CD4-positive, alpha-beta memory T cell (primary cell): Measurements from ENCODE around the gene GRIN2C. TPM values are rescaled to one million over a fixed set of nuclear protein-coding genes. Genes with fewer than 3 reads are reported as not detected.
A peak's percentile ranks its signal among the peaks of the same experiment; 100 is the strongest.

Experiments used
- CTCF ChIA-PET: fragments of 350-600 bp; sonication (Branson Sonifier 250); formaldehyde crosslinking; loops from one replicate; lab custom pipeline; 2021; ENCODE audit warnings: inconsistent platforms; ENCODE audit not compliant: partially characterized antibody; lab: Charles Lee
- POLR2A ChIA-PET: fragments of 350-600 bp; sonication (Branson Sonifier 250); formaldehyde crosslinking; loops from one replicate; lab custom pipeline; 2021; ENCODE audit not compliant: partially characterized antibody; lab: Charles Lee
- DNase-seq, 5 donors: peaks; one replicate each; pipeline versions ENCODE4 v3.0.0 to v3.0.0-alpha.2; 2020 to 2022; ENCODE audit warnings: mixed read lengths in 1 of 5
- H3K27ac ChIP-seq: one replicate; pipeline ENCODE4 v1.7.0; 2013; ENCODE audit warnings: low read depth, low read length
- H3K27me3 ChIP-seq: 2 replicates; pipeline ENCODE4 v1.7.0; 2013; ENCODE audit warnings: mild to moderate bottlenecking, low read length, moderate library complexity; ENCODE audit not compliant: insufficient read depth
- H3K36me3 ChIP-seq: 2 replicates; pipeline ENCODE4 v1.7.0; 2013; ENCODE audit warnings: mild to moderate bottlenecking, low read length, moderate library complexity; ENCODE audit not compliant: insufficient read depth
- H3K4me1 ChIP-seq: 2 replicates; pipeline ENCODE4 v1.7.0; 2013; ENCODE audit warnings: mild to moderate bottlenecking, low read length, moderate library complexity; ENCODE audit not compliant: insufficient read depth
- H3K4me3 ChIP-seq, 2 donors: one replicate each; pipeline ENCODE4 v1.7.0; 2013; ENCODE audit warnings: low read length in 2 of 2, mild to moderate bottlenecking in 1 of 2
- H3K9me3 ChIP-seq, 2 donors: one replicate each; pipeline ENCODE4 v1.7.0; 2013; ENCODE audit warnings: low read length in 2 of 2, control low read depth in 1 of 2; ENCODE audit not compliant: control insufficient read depth in 1 of 2
- H3K27ac Mint-ChIP-seq, 7 donors: one replicate each; pipeline ENCODE4 v1.8.0; 2020 to 2021; ENCODE audit warnings: mixed read lengths in 7 of 7, mild to moderate bottlenecking in 6 of 7, inconsistent platforms in 3 of 7, moderate library complexity in 3 of 7
- H3K27me3 Mint-ChIP-seq, 2 donors: one replicate each; pipeline ENCODE4 v1.8.0; 2020 to 2021; ENCODE audit warnings: mixed read lengths in 2 of 2
- H3K36me3 Mint-ChIP-seq, 2 donors: one replicate each; pipeline ENCODE4 v1.8.0; 2020 to 2021; ENCODE audit warnings: mixed read lengths in 2 of 2, inconsistent platforms in 1 of 2, mild to moderate bottlenecking in 1 of 2
- H3K4me1 Mint-ChIP-seq, 4 donors: one replicate each; pipeline ENCODE4 v1.8.0; 2020 to 2021; ENCODE audit warnings: mixed read lengths in 4 of 4, mild to moderate bottlenecking in 1 of 4
- H3K4me3 Mint-ChIP-seq, 8 donors: one replicate each; pipeline ENCODE4 v1.8.0; 2020 to 2021; ENCODE audit warnings: mixed read lengths in 8 of 8, mild to moderate bottlenecking in 7 of 8, moderate library complexity in 6 of 8, inconsistent platforms in 3 of 8
- H3K9me3 Mint-ChIP-seq, 8 donors: one replicate each; pipeline ENCODE4 v1.8.0; 2020 to 2021; ENCODE audit warnings: mixed read lengths in 8 of 8, mild to moderate bottlenecking in 5 of 8, inconsistent platforms in 3 of 8, moderate library complexity in 1 of 8
- intact Hi-C: fragments of 100-400 bp; cut with micrococcal nuclease; formaldehyde crosslinking; loops from one replicate; pipeline ENCODE4 v1.15.1; 2023
- polyA plus RNA-seq, 2 donors: library from polyadenylated mRNA; unstranded; fragments of 300-500 nt; fragmentation: Illumina TruSeq; gene quantifications; one replicate each; pipeline ENCODE4 v1.2.3, GENCODE V29; 2021
- total RNA-seq, 2 experiments: library from RNA; stranded (reverse); gene quantifications; one replicate each; pipeline ENCODE4 v1.2.3, GENCODE V29; 2021

GRIN2C gene
- total and polyA plus RNA-seq, 4 experiments from 2014 or later = 0.09 TPM; not detected in 3

DNA sequence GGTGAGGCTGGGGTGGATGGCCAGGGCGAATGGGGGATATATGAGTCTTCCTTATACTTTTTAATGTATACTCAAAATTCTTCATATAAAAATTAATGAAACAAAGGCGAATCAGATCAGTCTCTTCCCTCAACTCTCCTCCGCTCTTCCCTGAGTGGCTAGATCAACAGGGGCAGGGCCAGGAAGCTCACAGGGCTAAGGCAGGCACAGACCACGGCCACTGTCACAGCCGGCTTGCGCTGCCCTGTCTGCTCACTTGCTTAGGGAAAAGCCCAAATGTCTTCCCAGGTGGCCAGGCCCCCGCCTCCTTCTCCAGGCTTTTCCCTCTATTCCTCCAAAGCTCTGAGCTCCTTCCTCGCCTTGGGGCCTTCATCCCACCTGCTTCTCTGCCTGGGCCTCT, 6.0 kb downstream of the GRIN2C start:
- Histone ChIP-seq H3K36me3 (no peaks in the 10 kb centered on the region), H3K27ac (no peak overlapping the region), H3K4me3 (no peak overlapping the region), H3K4me1 (peaks cover 11% of the 10 kb centered on the region), H3K27me3 (peaks cover 29% of the 10 kb centered on the region), H3K9me3 (no peaks in the 10 kb centered on the region)
- CTCF ChIA-PET = interaction anchor here (0.7 to 1.1 kb wide), 3 partner anchors 9 to 196 kb away, joined by 3 read pairs; no protein-coding TSS in a partner anchor
- Mint-ChIP-seq H3K36me3 (no peaks in the 10 kb centered on the region), H3K27me3 (peaks cover 24 to 58% of the 10 kb centered on the region in 2 donors), H3K4me1 (peaks cover 3 to 20% (median 6%) of the 10 kb centered on the region in 4 donors), H3K4me3 (peak overlapping the region in 4 of 8 donors; percentile 0 to 81 (median 12)), H3K9me3 (peaks cover 0 to 2% (median 0%) of the 10 kb centered on the region in 8 donors), H3K27ac (peak overlapping the region in 1 of 7 donors; percentile 35)
- intact Hi-C loops = no loop called here
- DNase-seq = no peak
- POLR2A ChIA-PET = no interaction called here

- H3K27ac Mint-ChIP-seq = peak overlapping the region in 4 of 7 donors; percentile 24 to 72 (median 46)
These were observed 6.7 kb downstream of the GRIN2C start for GRCh38 chr17:74853048-74853397.

GRCh38 chr17:74852237-74853047, 7.2 kb downstream of the GRIN2C start:
- peaks cover 3 to 19% (median 6%) of the 10 kb centered on the region in 4 donors for H3K4me1 Mint-ChIP-seq
- Histone ChIP-seq H3K9me3 (no peaks in the 10 kb centered on the region), H3K4me1 (peaks cover 11% of the 10 kb centered on the region), H3K36me3 (no peaks in the 10 kb centered on the region), H3K4me3 (peak overlapping the region in 1 of 2 donors; percentile 41), H3K27me3 (peaks cover 25% of the 10 kb centered on the region), H3K27ac (no peak overlapping the region)
- peak; percentile 60 to 80 (median 71) for DNase-seq
- peaks cover 0 to 2% (median 0%) of the 10 kb centered on the region in 8 donors for H3K9me3 Mint-ChIP-seq
- H3K4me3 Mint-ChIP-seq = peak overlapping the region; percentile 75 to 84 (median 78)
- peaks cover 19 to 50% of the 10 kb centered on the region in 2 donors for H3K27me3 Mint-ChIP-seq
- no peaks in the 10 kb centered on the region for H3K36me3 Mint-ChIP-seq
- intact Hi-C loops = loop anchor here (1.0 kb wide), 1 partner anchor 21 kb away; no protein-coding TSS in a partner anchor
- H3K27ac Mint-ChIP-seq = peak overlapping the region in 2 of 7 donors; percentile 24 to 72
- ChIA-PET POLR2A (interaction anchor here (2.8 kb wide), 1 partner anchor 10 kb away, joined by 6 read pairs; no protein-coding TSS in a partner anchor), CTCF (interaction anchor here (1.1 kb wide), 2 partner anchors 10 to 13 kb away, joined by 3 read pairs; no protein-coding TSS in a partner anchor)

More at GRCh38 chr17:74853048-74853397, 6.7 kb downstream of the GRIN2C start:
- Mint-ChIP-seq H3K4me3 (peak overlapping the region; percentile 75 to 84 (median 78)), H3K9me3 (peaks cover 0 to 2% (median 0%) of the 10 kb centered on the region in 8 donors), H3K36me3 (no peaks in the 10 kb centered on the region), H3K27me3 (peaks cover 22 to 55% of the 10 kb centered on the region in 2 donors), H3K4me1 (peaks cover 3 to 19% (median 6%) of the 10 kb centered on the region in 4 donors)
- peaks cover 27% of the 10 kb centered on the region for H3K27me3 ChIP-seq
- ChIA-PET CTCF (interaction anchor here (0.7 to 1.1 kb wide), 3 partner anchors 9 to 196 kb away, joined by 3 read pairs; no protein-coding TSS in a partner anchor), POLR2A (interaction anchor here (2.8 kb wide), 1 partner anchor 9 kb away, joined by 6 read pairs; no protein-coding TSS in a partner anchor)
- H3K4me1 ChIP-seq = peaks cover 11% of the 10 kb centered on the region
- H3K9me3 ChIP-seq = no peaks in the 10 kb centered on the region
- no peak for DNase-seq
- no peaks in the 10 kb centered on the region for H3K36me3 ChIP-seq
- peak overlapping the region in 1 of 2 donors; percentile 41 for H3K4me3 ChIP-seq
- intact Hi-C loops = no loop called here
- H3K27ac ChIP-seq = no peak overlapping the region

- Mint-ChIP-seq H3K9me3 (peaks cover 0 to 2% (median 0%) of the 10 kb centered on the region in 8 donors), H3K27ac (no peak overlapping the region), H3K27me3 (peaks cover 17 to 43% of the 10 kb centered on the region in 2 donors), H3K36me3 (no peaks in the 10 kb centered on the region), H3K4me3 (no peak overlapping the region), H3K4me1 (peaks cover 3 to 19% (median 6%) of the 10 kb centered on the region in 4 donors)
- Histone ChIP-seq H3K27me3 (peaks cover 18% of the 10 kb centered on the region), H3K9me3 (no peaks in the 10 kb centered on the region), H3K4me3 (no peak overlapping the region), H3K27ac (no peak overlapping the region), H3K4me1 (peaks cover 11% of the 10 kb centered on the region), H3K36me3 (no peaks in the 10 kb centered on the region)
- DNase-seq = no peak
- POLR2A ChIA-PET = interaction anchor here (2.8 kb wide), 1 partner anchor 11 kb away, joined by 6 read pairs; no protein-coding TSS in a partner anchor
- CTCF ChIA-PET = interaction anchor here (1.1 kb wide), 1 partner anchor 14 kb away, joined by 3 read pairs; no protein-coding TSS in a partner anchor
- intact Hi-C loops = loop anchor here (1.0 kb wide), 1 partner anchor 22 kb away; no protein-coding TSS in a partner anchor
These were observed 8.0 kb downstream of the GRIN2C start for GRCh38 chr17:74851612-74852236.

GRCh38 chr17:74850914-74851313, 8.8 kb downstream of the GRIN2C start:
- Histone ChIP-seq H3K36me3 (no peaks in the 10 kb centered on the region), H3K27me3 (peaks cover 17% of the 10 kb centered on the region), H3K9me3 (no peaks in the 10 kb centered on the region), H3K4me3 (no peak overlapping the region), H3K4me1 (peaks cover 11% of the 10 kb centered on the region), H3K27ac (no peak overlapping the region)
- peaks cover 0 to 2% (median 0%) of the 10 kb centered on the region in 8 donors for H3K9me3 Mint-ChIP-seq
- H3K4me1 Mint-ChIP-seq = peaks cover 3 to 19% (median 6%) of the 10 kb centered on the region in 4 donors
- no peaks in the 10 kb centered on the region for H3K36me3 Mint-ChIP-seq
- peaks cover 15 to 36% of the 10 kb centered on the region in 2 donors for H3K27me3 Mint-ChIP-seq
- POLR2A ChIA-PET = interaction anchor here (2.8 kb wide), 1 partner anchor 12 kb away, joined by 6 read pairs; no protein-coding TSS in a partner anchor
- CTCF ChIA-PET = interaction anchor here (0.6 kb wide), 1 partner anchor 314 kb away, joined by 3 read pairs; no protein-coding TSS in a partner anchor
- H3K4me3 Mint-ChIP-seq = peak overlapping the region in 2 of 8 donors; percentile 26 to 27
- DNase-seq = no peak
- no peak overlapping the region for H3K27ac Mint-ChIP-seq
- intact Hi-C loops = no loop called here

GRCh38 chr17:74850310-74850709, 9.4 kb downstream of the GRIN2C start:
- Histone ChIP-seq H3K4me1 (peaks cover 11% of the 10 kb centered on the region), H3K4me3 (no peak overlapping the region), H3K27me3 (peaks cover 15% of the 10 kb centered on the region), H3K36me3 (no peaks in the 10 kb centered on the region), H3K9me3 (no peaks in the 10 kb centered on the region), H3K27ac (no peak overlapping the region)
- Mint-ChIP-seq H3K9me3 (peaks cover 0 to 2% (median 0%) of the 10 kb centered on the region in 8 donors), H3K27ac (peak overlapping the region in 1 of 7 donors; percentile 58), H3K4me3 (no peak overlapping the region), H3K36me3 (no peaks in the 10 kb centered on the region), H3K27me3 (peaks cover 10 to 30% of the 10 kb centered on the region in 2 donors), H3K4me1 (peaks cover 3 to 19% (median 6%) of the 10 kb centered on the region in 4 donors)
- ChIA-PET CTCF (interaction anchor here (0.6 kb wide), 1 partner anchor 314 kb away, joined by 3 read pairs; no protein-coding TSS in a partner anchor), POLR2A (interaction anchor here (2.8 kb wide), 1 partner anchor 12 kb away, joined by 6 read pairs; no protein-coding TSS in a partner anchor)
- intact Hi-C loops = no loop called here
- DNase-seq = no peak
